CD8-positive, alpha-beta memory T cell (primary cell): ENCODE measurements around the gene EXOC6B. TPM values are rescaled to one million over a fixed set of nuclear protein-coding genes. Genes with fewer than 3 reads are reported as not detected.

Experiments used
- CTCF ChIA-PET: fragments of 350-600 bp; sonication (Branson Sonifier 250); formaldehyde crosslinking; loops from one replicate; lab custom pipeline; 2021; ENCODE audit warnings: antibody characterized with exemption; lab: Charles Lee
- POLR2A ChIA-PET: fragments of 350-600 bp; sonication (Branson Sonifier 250); formaldehyde crosslinking; loops from one replicate; lab custom pipeline; 2021; ENCODE audit warnings: antibody characterized with exemption; lab: Charles Lee
- DNase-seq, 5 donors: peaks; one replicate each; pipeline versions ENCODE4 v3.0.0 to v3.0.0-alpha.2; 2020 to 2022; ENCODE audit warnings: mixed read lengths in 1 of 5
- H3K27ac ChIP-seq: one replicate; pipeline ENCODE4 v1.7.0; 2013; ENCODE audit warnings: low read depth, mild to moderate bottlenecking, low read length, moderate library complexity
- H3K27me3 ChIP-seq: 2 replicates; pipeline ENCODE4 v1.7.0; 2013; ENCODE audit warnings: low read length, mild to moderate bottlenecking; ENCODE audit not compliant: insufficient read depth, poor library complexity, severe bottlenecking
- H3K36me3 ChIP-seq: 2 replicates; pipeline ENCODE4 v1.7.0; 2013; ENCODE audit warnings: mild to moderate bottlenecking, low read length, moderate library complexity; ENCODE audit not compliant: insufficient read depth
- H3K4me1 ChIP-seq: 2 replicates; pipeline ENCODE4 v1.7.0; 2013; ENCODE audit warnings: mild to moderate bottlenecking, low read length, moderate library complexity; ENCODE audit not compliant: insufficient read depth
- H3K4me3 ChIP-seq: 2 replicates; pipeline ENCODE4 v1.7.0; 2013; ENCODE audit warnings: mild to moderate bottlenecking, low read length
- H3K9me3 ChIP-seq: 2 replicates; pipeline ENCODE4 v1.7.0; 2013; ENCODE audit warnings: mild to moderate bottlenecking, low read length
- H3K27ac Mint-ChIP-seq, 8 donors: one replicate each; pipeline ENCODE4 v1.8.0; 2020 to 2021; ENCODE audit warnings: mixed read lengths in 8 of 8, mild to moderate bottlenecking in 6 of 8, inconsistent platforms in 3 of 8, moderate library complexity in 3 of 8
- H3K27me3 Mint-ChIP-seq, 2 donors: one replicate each; pipeline ENCODE4 v1.8.0; 2020 to 2021; ENCODE audit warnings: mixed read lengths in 2 of 2, mild to moderate bottlenecking in 1 of 2, moderate library complexity in 1 of 2
- H3K36me3 Mint-ChIP-seq, 3 donors: one replicate each; pipeline ENCODE4 v1.8.0; 2020 to 2021; ENCODE audit warnings: mixed read lengths in 3 of 3, inconsistent platforms in 1 of 3, mild to moderate bottlenecking in 1 of 3
- H3K4me1 Mint-ChIP-seq, 3 donors: one replicate each; pipeline ENCODE4 v1.8.0; 2020 to 2021; ENCODE audit warnings: mixed read lengths in 3 of 3, inconsistent platforms in 1 of 3, mild to moderate bottlenecking in 1 of 3
- H3K4me3 Mint-ChIP-seq, 7 donors: one replicate each; pipeline ENCODE4 v1.8.0; 2020 to 2021; ENCODE audit warnings: mixed read lengths in 7 of 7, mild to moderate bottlenecking in 6 of 7, moderate library complexity in 4 of 7, inconsistent platforms in 2 of 7
- H3K9me3 Mint-ChIP-seq, 5 donors: one replicate each; pipeline ENCODE4 v1.8.0; 2020 to 2022; ENCODE audit warnings: mixed read lengths in 5 of 5, mild to moderate bottlenecking in 3 of 5, moderate library complexity in 2 of 5, inconsistent platforms in 1 of 5
- polyA plus RNA-seq: library from polyadenylated mRNA; unstranded; fragments of 300-500 nt; fragmentation: Illumina TruSeq; gene quantifications from one replicate; pipeline ENCODE4 v1.2.3, GENCODE V29; 2021
- total RNA-seq, 2 experiments: library from RNA; stranded (reverse); gene quantifications; one replicate each; pipeline ENCODE4 v1.2.3, GENCODE V29; 2021

The EXOC6B gene
- total and polyA plus RNA-seq, 3 experiments from 2014 or later: 2.1 to 9.4 (median 7.1) TPM

DNA sequence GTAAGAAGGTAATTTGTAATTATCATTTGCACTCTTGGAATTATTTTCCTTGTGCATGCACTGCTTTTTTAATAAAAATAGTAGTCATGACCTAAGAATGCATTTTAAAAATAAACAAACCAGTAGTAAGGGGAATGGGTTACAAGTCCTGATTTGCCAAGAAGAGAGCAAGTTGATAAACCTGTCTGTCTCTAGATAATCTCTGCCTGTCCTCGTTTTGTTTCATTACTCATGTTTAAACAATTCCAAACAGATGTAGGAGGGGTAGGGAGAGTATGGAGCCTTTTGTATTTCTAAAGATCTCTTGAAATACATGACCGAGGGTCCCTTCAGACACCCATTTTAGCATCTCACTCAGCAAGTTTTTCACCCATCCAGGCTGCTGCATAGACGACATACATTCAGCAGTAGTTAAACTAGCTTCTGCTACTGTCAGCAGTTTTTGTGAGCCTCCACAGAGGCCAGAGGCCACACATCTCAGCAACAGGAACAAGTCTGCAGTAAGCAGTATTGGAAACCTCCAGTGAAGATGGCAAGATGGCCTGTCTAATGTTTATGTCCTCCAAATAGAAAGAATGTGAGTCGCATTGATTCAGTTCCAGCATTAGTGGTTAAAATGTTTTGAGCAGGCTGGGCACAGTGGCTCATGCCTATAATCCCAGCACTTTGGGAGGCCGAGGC lies 2.3 kb upstream of the EXOC6B start:
- H3K36me3 Mint-ChIP-seq: peaks cover 0 to 9% (median 0%) of the 10 kb centered on the region in 3 donors
- DNase-seq: no peak
- H3K27ac Mint-ChIP-seq: no peak overlapping the region
- no peaks in the 10 kb centered on the region for H3K27me3 ChIP-seq
- H3K4me3 ChIP-seq: no peak overlapping the region
- H3K4me1 Mint-ChIP-seq: peaks cover 19 to 31% (median 25%) of the 10 kb centered on the region in 3 donors
- H3K27ac ChIP-seq: no peak overlapping the region
- ChIA-PET POLR2A (no interaction called here), CTCF (no interaction called here)
- no peaks in the 10 kb centered on the region for H3K9me3 ChIP-seq
- peaks cover 22% of the 10 kb centered on the region for H3K4me1 ChIP-seq
- peaks cover 10 to 15% of the 10 kb centered on the region in 2 donors for H3K27me3 Mint-ChIP-seq
- no peaks in the 10 kb centered on the region for H3K36me3 ChIP-seq
- no peak overlapping the region for H3K4me3 Mint-ChIP-seq
- H3K9me3 Mint-ChIP-seq: no peaks in the 10 kb centered on the region

DNA sequence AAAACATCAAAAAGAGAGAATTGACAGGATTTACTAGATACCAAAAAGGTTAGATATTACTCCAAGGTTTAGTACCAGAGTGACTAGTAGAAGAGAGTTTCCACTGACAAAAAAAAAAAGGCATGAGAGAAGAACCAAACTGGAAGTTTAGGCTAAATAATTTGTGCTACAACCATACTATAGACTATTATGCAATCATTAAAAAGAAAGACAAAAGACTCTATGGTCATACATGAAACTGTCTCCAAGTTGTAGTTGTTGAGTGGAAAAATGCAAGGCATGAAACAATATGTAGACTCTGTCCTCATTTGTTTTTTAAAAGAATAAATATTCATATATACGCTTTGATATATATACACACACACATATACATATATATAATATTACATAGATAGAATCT lies 1.7 kb upstream of the EXOC6B start:
- DNase-seq: no peak
- H3K4me3 ChIP-seq: no peak overlapping the region
- no peak overlapping the region for H3K27ac ChIP-seq
- H3K4me1 Mint-ChIP-seq: peaks cover 22 to 35% (median 30%) of the 10 kb centered on the region in 3 donors
- no peaks in the 10 kb centered on the region for H3K9me3 ChIP-seq
- ChIA-PET CTCF (no interaction called here), POLR2A (no interaction called here)
- no peak overlapping the region for H3K27ac Mint-ChIP-seq
- no peaks in the 10 kb centered on the region for H3K9me3 Mint-ChIP-seq
- H3K36me3 Mint-ChIP-seq: peaks cover 0 to 9% (median 0%) of the 10 kb centered on the region in 3 donors
- H3K4me3 Mint-ChIP-seq: peak overlapping the region in 2 of 7 donors; percentile 38 to 64
- H3K27me3 ChIP-seq: no peaks in the 10 kb centered on the region
- no peaks in the 10 kb centered on the region for H3K36me3 ChIP-seq
- H3K27me3 Mint-ChIP-seq: peaks cover 10 to 14% of the 10 kb centered on the region in 2 donors
- H3K4me1 ChIP-seq: peaks cover 22% of the 10 kb centered on the region

DNA sequence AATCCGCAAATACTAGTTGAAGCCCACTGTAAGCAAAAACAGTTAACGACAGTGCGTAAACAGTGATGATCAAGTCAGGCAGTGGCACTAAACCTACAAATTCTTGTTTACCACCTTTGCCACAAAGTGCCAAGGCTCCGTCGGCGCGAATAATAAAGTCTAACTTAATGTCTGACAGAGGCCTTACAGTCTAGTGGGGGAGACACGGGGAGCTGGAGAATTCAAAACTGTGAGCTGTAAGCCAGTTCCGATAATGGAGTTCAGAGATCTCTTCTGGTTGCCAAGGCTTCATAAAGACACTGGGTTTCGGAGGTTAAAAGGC lies 284 bp upstream of the EXOC6B start:
- Histone ChIP-seq H3K9me3 (no peaks in the 10 kb centered on the region), H3K27ac (peak overlapping the region; percentile 55), H3K4me3 (peak overlapping the region; percentile 87), H3K36me3 (no peaks in the 10 kb centered on the region), H3K4me1 (peaks cover 22% of the 10 kb centered on the region), H3K27me3 (no peaks in the 10 kb centered on the region)
- peaks cover 0 to 9% (median 1%) of the 10 kb centered on the region in 3 donors for H3K36me3 Mint-ChIP-seq
- H3K27me3 Mint-ChIP-seq: peaks cover 10 to 14% of the 10 kb centered on the region in 2 donors
- H3K4me3 Mint-ChIP-seq: peak overlapping the region; percentile 85 to 99 (median 96)
- CTCF ChIA-PET: interaction anchor here (0.6 kb wide), 1 partner anchor 38 kb away, joined by 3 read pairs; no protein-coding TSS in a partner anchor
- DNase-seq: no peak
- POLR2A ChIA-PET: no interaction called here
- H3K27ac Mint-ChIP-seq: peak overlapping the region in 7 of 8 donors; percentile 24 to 96 (median 93)
- H3K9me3 Mint-ChIP-seq: no peaks in the 10 kb centered on the region
- peaks cover 29 to 49% (median 44%) of the 10 kb centered on the region in 3 donors for H3K4me1 Mint-ChIP-seq

DNA sequence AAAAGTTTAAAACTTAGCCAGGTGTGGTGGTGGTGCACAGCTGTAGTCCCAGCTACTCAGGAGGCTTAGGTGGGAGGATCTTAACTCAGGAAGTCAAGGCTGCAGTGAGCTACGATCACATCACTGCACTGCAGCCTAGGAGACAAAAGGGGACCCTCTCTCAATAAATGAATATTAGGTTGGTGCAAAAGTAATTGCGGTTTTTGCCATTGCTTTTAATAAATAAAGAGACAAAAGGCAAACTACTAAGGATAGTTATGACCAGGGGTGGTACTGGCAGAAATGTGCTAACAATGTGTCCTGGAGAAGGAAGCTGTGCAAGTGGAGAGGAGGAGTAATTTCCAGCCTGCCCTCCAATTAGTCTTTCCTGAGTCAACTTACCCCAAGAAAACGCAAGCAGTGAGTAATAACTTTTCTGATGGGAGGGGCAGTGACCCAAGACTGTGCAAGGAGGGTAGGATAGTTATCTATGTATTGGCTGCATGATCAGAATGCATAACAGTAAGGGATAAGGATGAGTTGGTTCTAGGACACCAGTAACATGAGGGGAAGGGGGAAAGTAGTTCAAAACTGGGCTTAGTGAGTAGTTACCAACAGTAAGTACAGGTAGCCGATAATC lies 1.5 kb downstream of the EXOC6B start:
- Mint-ChIP-seq H3K4me3 (peak overlapping the region; percentile 91 to 99 (median 96)), H3K27ac (peak overlapping the region; percentile 12 to 91 (median 63)), H3K9me3 (no peaks in the 10 kb centered on the region), H3K36me3 (peaks cover 0 to 11% (median 3%) of the 10 kb centered on the region in 3 donors), H3K4me1 (peaks cover 37 to 57% (median 57%) of the 10 kb centered on the region in 3 donors), H3K27me3 (no peaks in the 10 kb centered on the region)
- POLR2A ChIA-PET: no interaction called here
- H3K27ac ChIP-seq: no peak overlapping the region
- DNase-seq: no peak
- peaks cover 22% of the 10 kb centered on the region for H3K4me1 ChIP-seq
- no peak overlapping the region for H3K4me3 ChIP-seq
- no peaks in the 10 kb centered on the region for H3K9me3 ChIP-seq
- CTCF ChIA-PET: interaction anchor here (1.5 kb wide), 1 partner anchor 8 kb away, joined by 4 read pairs; no protein-coding TSS in a partner anchor
- no peaks in the 10 kb centered on the region for H3K36me3 ChIP-seq
- no peaks in the 10 kb centered on the region for H3K27me3 ChIP-seq

DNA sequence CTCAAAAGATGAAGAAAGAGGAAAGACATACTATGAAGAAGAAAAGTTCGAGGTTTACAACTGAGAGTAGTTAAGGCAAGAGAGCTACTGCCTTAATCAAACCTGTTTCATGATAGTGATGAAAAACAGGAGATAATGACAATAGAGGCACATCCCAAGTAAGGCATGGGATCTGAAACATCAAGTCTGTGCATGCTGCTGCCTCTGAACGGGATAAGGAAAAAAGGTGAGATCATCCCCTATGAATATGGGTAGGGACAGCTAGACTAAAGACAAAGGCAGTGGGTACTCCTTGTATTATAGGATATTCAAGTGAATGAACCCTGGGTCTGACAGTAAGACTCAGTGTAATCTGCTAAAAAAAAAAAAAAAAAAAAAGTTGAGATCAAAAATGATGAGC lies 3.0 kb downstream of the EXOC6B start:
- Mint-ChIP-seq H3K4me1 (peaks cover 39 to 62% (median 61%) of the 10 kb centered on the region in 3 donors), H3K36me3 (peaks cover 0 to 11% (median 3%) of the 10 kb centered on the region in 3 donors), H3K9me3 (no peaks in the 10 kb centered on the region), H3K27ac (peak overlapping the region in 1 of 8 donors; percentile 66), H3K4me3 (peak overlapping the region in 1 of 7 donors; percentile 75), H3K27me3 (no peaks in the 10 kb centered on the region)
- Histone ChIP-seq H3K27ac (no peak overlapping the region), H3K27me3 (no peaks in the 10 kb centered on the region), H3K9me3 (no peaks in the 10 kb centered on the region), H3K4me1 (peaks cover 22% of the 10 kb centered on the region), H3K4me3 (no peak overlapping the region), H3K36me3 (no peaks in the 10 kb centered on the region)
- ChIA-PET CTCF (no interaction called here), POLR2A (no interaction called here)
- no peak for DNase-seq

DNA sequence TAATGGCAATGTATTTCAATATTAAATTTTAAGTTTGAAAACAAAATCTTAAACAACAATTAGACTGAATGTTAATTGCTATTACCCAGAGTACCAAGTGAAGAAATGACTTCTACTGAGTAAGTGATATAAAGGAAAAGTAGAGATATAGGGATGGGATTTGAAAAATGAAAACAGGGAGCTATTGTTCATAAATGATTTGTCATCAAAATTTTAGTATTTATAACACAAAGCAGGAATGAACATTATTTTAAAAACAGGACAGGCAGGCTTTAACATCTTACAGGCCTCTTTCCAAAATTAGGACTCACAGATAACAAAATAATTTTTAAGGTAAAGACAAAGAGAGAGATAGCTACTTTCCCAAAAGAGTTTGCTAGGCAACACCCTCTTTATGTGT lies 3.9 kb downstream of the EXOC6B start:
- Mint-ChIP-seq H3K9me3 (no peaks in the 10 kb centered on the region), H3K4me3 (peak overlapping the region in 1 of 7 donors; percentile 75), H3K27me3 (no peaks in the 10 kb centered on the region), H3K27ac (peak overlapping the region in 1 of 8 donors; percentile 56), H3K4me1 (peaks cover 39 to 66% (median 64%) of the 10 kb centered on the region in 3 donors), H3K36me3 (peaks cover 0 to 11% (median 3%) of the 10 kb centered on the region in 3 donors)
- Histone ChIP-seq H3K27me3 (no peaks in the 10 kb centered on the region), H3K27ac (no peak overlapping the region), H3K4me3 (no peak overlapping the region), H3K36me3 (no peaks in the 10 kb centered on the region), H3K4me1 (peaks cover 22% of the 10 kb centered on the region), H3K9me3 (no peaks in the 10 kb centered on the region)
- no peak for DNase-seq
- ChIA-PET POLR2A (no interaction called here), CTCF (no interaction called here)

DNA sequence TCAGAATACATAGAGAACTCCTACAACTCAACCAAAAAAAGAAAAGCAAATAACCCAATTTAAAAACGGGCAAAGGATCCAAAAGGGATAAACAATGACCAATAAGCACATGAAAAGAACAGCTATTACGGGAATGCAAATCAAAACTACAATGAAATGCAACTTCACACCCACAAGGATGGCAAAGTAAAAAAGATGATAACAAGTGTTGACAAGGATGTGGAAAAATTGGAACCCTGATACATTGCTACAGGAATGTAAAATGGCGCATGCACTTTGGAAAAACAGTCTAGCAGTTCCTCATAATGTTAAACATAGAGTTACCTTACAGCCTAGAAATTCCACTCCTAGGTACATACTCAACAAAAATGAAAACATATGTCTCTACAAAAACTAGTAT lies 4.7 kb downstream of the EXOC6B start:
- H3K27me3 ChIP-seq: no peaks in the 10 kb centered on the region
- no peaks in the 10 kb centered on the region for H3K9me3 ChIP-seq
- no peaks in the 10 kb centered on the region for H3K36me3 ChIP-seq
- Mint-ChIP-seq H3K9me3 (no peaks in the 10 kb centered on the region), H3K4me1 (peaks cover 39 to 65% (median 61%) of the 10 kb centered on the region in 3 donors), H3K27ac (no peak overlapping the region), H3K4me3 (no peak overlapping the region), H3K27me3 (no peaks in the 10 kb centered on the region), H3K36me3 (peaks cover 0 to 11% (median 3%) of the 10 kb centered on the region in 3 donors)
- H3K27ac ChIP-seq: no peak overlapping the region
- no peak for DNase-seq
- no peak overlapping the region for H3K4me3 ChIP-seq
- ChIA-PET POLR2A (no interaction called here), CTCF (no interaction called here)
- peaks cover 19% of the 10 kb centered on the region for H3K4me1 ChIP-seq

DNA sequence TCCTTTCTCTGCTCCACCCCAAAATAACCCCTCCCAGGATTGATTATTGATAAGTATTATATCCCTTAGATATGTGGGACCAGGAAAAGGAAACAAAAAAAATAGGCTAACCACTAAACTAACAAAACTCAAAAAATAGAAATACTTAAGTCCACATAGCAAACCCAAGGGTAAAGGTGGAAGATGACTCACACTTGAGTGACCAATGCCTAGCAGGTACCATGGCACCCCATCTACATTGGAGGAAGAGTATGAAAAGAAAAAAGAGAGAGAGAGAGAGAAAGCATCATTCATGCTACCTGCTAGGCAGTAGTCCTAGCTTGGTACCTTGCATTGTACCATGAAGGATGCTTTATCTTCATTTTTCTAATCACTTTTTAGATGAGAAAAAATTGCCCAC lies 6.3 kb downstream of the EXOC6B start:
- DNase-seq: no peak
- POLR2A ChIA-PET: no interaction called here
- H3K27ac ChIP-seq: no peak overlapping the region
- peaks cover 7% of the 10 kb centered on the region for H3K4me1 ChIP-seq
- Mint-ChIP-seq H3K4me3 (no peak overlapping the region), H3K27ac (peak overlapping the region in 1 of 8 donors; percentile 11), H3K27me3 (no peaks in the 10 kb centered on the region), H3K4me1 (peaks cover 30 to 51% (median 50%) of the 10 kb centered on the region in 3 donors), H3K36me3 (peaks cover 0 to 3% (median 2%) of the 10 kb centered on the region in 3 donors), H3K9me3 (no peaks in the 10 kb centered on the region)
- H3K4me3 ChIP-seq: no peak overlapping the region
- no peaks in the 10 kb centered on the region for H3K27me3 ChIP-seq
- H3K36me3 ChIP-seq: no peaks in the 10 kb centered on the region
- H3K9me3 ChIP-seq: no peaks in the 10 kb centered on the region
- CTCF ChIA-PET: no interaction called here
